GM12878 (cell line): ENCODE data around the gene NOTCH4. TPM values are rescaled to one million over a fixed set of nuclear protein-coding genes. Genes with fewer than 3 reads are reported as not detected.

Experiments
- ATAC-seq: fragments of 200-7000 bp; cut with Tn5 transposase; 3 replicates; pipeline ENCODE4 v1.9.1; 2020; ENCODE audit warnings: mild to moderate bottlenecking, moderate library complexity
- BruUV-seq: library from RNA; stranded (reverse); fragments of 400-500 nt; replicated peaks from 2 replicates; lab custom pipeline; 2021; lab: Mats Ljungman, UMichigan
- CTCF ChIA-PET: fragments of 300-600 bp; sonication (Branson Sonifier 250); formaldehyde crosslinking; extraction: SDS; loops from one replicate; lab custom pipeline; 2021; ENCODE audit warnings: inconsistent platforms; lab: Yijun Ruan, JAX
- POLR2A ChIA-PET: fragments of 350-600 bp; formaldehyde crosslinking; extraction: SDS; loops from one replicate; lab custom pipeline; 2021; ENCODE audit warnings: inconsistent platforms; lab: Charles Lee
- RAD21 ChIA-PET: fragments of 300-600 bp; sonication (Branson Sonifier 250); formaldehyde crosslinking; loops from one replicate; lab custom pipeline; 2023; ENCODE audit warnings: antibody characterized with exemption; ENCODE audit not compliant: unreplicated experiment; lab: Charles Lee
- SMC1A ChIA-PET: fragments of 300-600 bp; sonication (Branson Sonifier 250); formaldehyde crosslinking; loops from one replicate; lab custom pipeline; 2023; ENCODE audit not compliant: unreplicated experiment, uncharacterized antibody; lab: Charles Lee
- DNase-seq: peaks from one replicate; pipeline ENCODE4 v3.0.0-alpha.2; 2011; ENCODE audit warnings: low read depth, low spot score
- FAIRE-seq: peaks from 3 replicates; lab custom pipeline; 2011; peaks lifted over from hg19 to GRCh38; lab: Jason Lieb, UNC
- H2AFZ ChIP-seq: 2 replicates; pipeline ENCODE4 v1.6.0; 2011; ENCODE audit warnings: low read depth, low read length, control low read depth; ENCODE audit not compliant: control insufficient read depth
- H3K27ac ChIP-seq: 2 replicates; pipeline ENCODE4 v1.5.1; 2011; ENCODE audit warnings: control low read depth; ENCODE audit not compliant: control insufficient read depth, insufficient read depth
- H3K27me3 ChIP-seq, 2 experiments: replicated peaks in 1 of 2; 2 replicates each; pipeline versions ENCODE4 v1.6.0 to v1.6.1; 2011; ENCODE audit warnings: low read length in 1 of 2; ENCODE audit not compliant: control insufficient read depth in 2 of 2, insufficient read depth in 2 of 2
- H3K36me3 ChIP-seq, 2 experiments: 2 replicates each; pipeline ENCODE4 v1.5.1; 2011; ENCODE audit warnings: low read length in 1 of 2; ENCODE audit not compliant: control insufficient read depth in 2 of 2, insufficient read depth in 2 of 2
- H3K4me1 ChIP-seq: 2 replicates; pipeline ENCODE4 v1.6.1; 2011; ENCODE audit warnings: mild to moderate bottlenecking, low read length, moderate library complexity, mixed read lengths; ENCODE audit not compliant: control insufficient read depth, insufficient read depth
- H3K4me2 ChIP-seq: 2 replicates; pipeline ENCODE4 v1.6.0; 2011; ENCODE audit warnings: control low read depth; ENCODE audit not compliant: control insufficient read depth, insufficient read depth
- H3K4me3 ChIP-seq: fragments of 200-600 bp; sonication (generic); 2 replicates; pipeline ENCODE4 v1.5.1; 2016
- H3K79me2 ChIP-seq: 2 replicates; pipeline ENCODE4 v1.6.0; 2011; ENCODE audit warnings: low read length; ENCODE audit not compliant: control insufficient read depth, insufficient read depth
- H3K9ac ChIP-seq: 2 replicates; pipeline ENCODE4 v1.8.0; 2011; ENCODE audit warnings: low read length, control low read depth, mixed read lengths; ENCODE audit not compliant: control insufficient read depth, insufficient read depth
- H3K9me3 ChIP-seq: replicated peaks from 3 replicates; pipeline ENCODE4 v1.5.1; 2011; ENCODE audit warnings: mild to moderate bottlenecking, low read length; ENCODE audit not compliant: control insufficient read depth, insufficient read depth
- H4K20me1 ChIP-seq: 2 replicates; pipeline ENCODE4 v1.6.0; 2011; ENCODE audit not compliant: control insufficient read depth, insufficient read depth
- EED ChIP-seq: sonication (generic); IDR thresholded peaks from 2 replicates; pipeline ENCODE4 v1.6.1; 2016; ENCODE audit warnings: antibody characterized with exemption, low read depth
- IRF5 ChIP-seq: fragments of 450-650 bp; IDR thresholded peaks from 2 replicates; pipeline ENCODE4 v1.6.1; 2017; ENCODE audit warnings: borderline replicate concordance
- NRF1 ChIP-seq: conservative IDR thresholded peaks from 2 replicates; pipeline ENCODE4 v1.6.1; 2011; ENCODE audit warnings: mild to moderate bottlenecking, low read depth, low read length, improper control_type of control experiment
- PAX8 ChIP-seq: fragments of 450-650 bp; IDR thresholded peaks from 2 replicates; pipeline ENCODE4 v1.6.1; 2017; ENCODE audit warnings: mild to moderate bottlenecking, moderate library complexity
- SIX5 ChIP-seq: IDR thresholded peaks from 2 replicates; pipeline ENCODE4 v1.6.1; 2011; ENCODE audit warnings: mild to moderate bottlenecking, low read depth, low read length, moderate library complexity; ENCODE audit not compliant: severe bottlenecking
- STAT1 ChIP-seq: fragments of 450-650 bp; conservative IDR thresholded peaks from 2 replicates; pipeline ENCODE4 v1.6.1; 2014; ENCODE audit warnings: antibody characterized with exemption, mild to moderate bottlenecking
- TCF3 ChIP-seq: IDR thresholded peaks from 2 replicates; pipeline ENCODE4 v1.6.1; 2012; ENCODE audit warnings: low read depth, mild to moderate bottlenecking, low read length, borderline replicate concordance; ENCODE audit not compliant: insufficient read depth
- WRNIP1 ChIP-seq: IDR thresholded peaks from 2 replicates; pipeline ENCODE4 v1.6.1; 2011; ENCODE audit warnings: low read depth, low read length, improper control_type of control experiment, borderline replicate concordance
- ZNF274 ChIP-seq: IDR thresholded peaks from one replicate; pipeline ENCODE4 v1.8.0; 2011; ENCODE audit not compliant: insufficient read length, insufficient read depth
- WGBS: methylation state at CpG from one replicate; pipeline ENCODE4 v1.1.6; 2016; ENCODE audit warnings: low lambda C conversion rate; ENCODE audit not compliant: insufficient replicate concordance, insufficient coverage; ENCODE audit errors: missing lambda C conversion rate; 5-methylcytosine and 5-hydroxymethylcytosine counted together
- in situ Hi-C: fragments of 300-500 bp; cut with MboI; formaldehyde crosslinking; loops from 9 replicates; pipeline ENCODE4 v1.14.3; 2018; ENCODE audit warnings: mixed read lengths
- intact Hi-C: fragments of 100-400 bp; cut with micrococcal nuclease; formaldehyde crosslinking; loops from one replicate; pipeline ENCODE4 v1.14.2; 2022; ENCODE audit not compliant: unreplicated experiment
- polyA plus RNA-seq, 11 experiments: library from polyadenylated mRNA; depleted of rRNA in 4 of 11; unstranded in 6 of 11; stranded (reverse) in 5 of 11; fragments of >200 nt; fragmentation: Nextera tagmentation in 4 of 11; fragmentation: Illumina TruSeq in 1 of 11; extraction: Ambion mirVana in 4 of 11; extraction: Trizol in 1 of 11; gene quantifications; 1 replicate in 1 of 11; 2 replicates in 10 of 11; pipeline versions ENCODE4 v1.2.1 to v1.2.3, GENCODE V29; 2011 to 2016; ENCODE audit warnings: inconsistent platforms in 2 of 11, missing spikeins in 2 of 11, low read depth in 1 of 11
- total RNA-seq, 4 experiments: library from RNA; depleted of rRNA in 3 of 4; stranded (reverse); fragments of >200 nt in 3 of 4; fragmentation: Illumina TruSeq in 1 of 4; extraction: Trizol in 1 of 4; gene quantifications; 2 replicates each; pipeline versions ENCODE4 v1.2.1 to v1.2.3, GENCODE V29; 2013 to 2021
- TF ChIP-seq, protein P1 (sequence below): IDR thresholded peaks from 2 replicates; pipeline ENCODE4 v1.6.1; 2011; ENCODE audit warnings: low read depth, mild to moderate bottlenecking, low read length, moderate library complexity, borderline replicate concordance; ENCODE audit errors: extremely low read depth
- TF ChIP-seq, protein P2 (sequence below): fragments of 450-650 bp; IDR thresholded peaks from 2 replicates; pipeline ENCODE4 v1.6.1; 2017; ENCODE audit warnings: mild to moderate bottlenecking, low read depth, inconsistent platforms; ENCODE audit not compliant: poor library complexity, severe bottlenecking

NOTCH4 gene
- total and polyA plus RNA-seq, 10 of the 15 experiments (the other 5 are each of a cell fraction or from before 2014, with no cell fraction given), result 0.66 to 3.3 (median 1.4) TPM

DNA sequence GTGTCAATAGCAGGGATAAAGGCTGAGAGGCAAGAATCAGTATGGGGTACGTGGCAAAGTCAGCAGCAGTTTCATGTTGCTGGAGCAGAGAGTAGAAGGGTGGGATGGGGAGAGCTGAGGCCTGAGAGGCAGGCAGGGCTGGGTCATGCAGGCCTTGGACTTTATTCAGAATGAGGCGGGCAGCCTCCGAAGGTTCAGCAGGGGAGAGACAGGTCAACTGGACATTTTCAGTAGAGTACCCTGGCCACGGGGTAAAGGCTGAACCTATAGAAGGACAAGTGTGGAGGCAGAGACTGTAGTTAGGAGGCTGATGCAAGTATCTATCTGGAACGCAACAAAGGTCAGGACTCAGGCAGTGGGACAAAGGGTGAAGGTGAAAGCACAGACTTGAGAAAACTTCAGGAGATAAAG lies 13.7 kb downstream of the NOTCH4 start:
- Histone ChIP-seq H3K4me2 (no peak overlapping the region), H4K20me1 (no peaks in the 10 kb centered on the region), H3K36me3 (no peaks in the 10 kb centered on the region), H3K9me3 (no peaks in the 10 kb centered on the region), H3K9ac (no peak overlapping the region), H2AFZ (no peak overlapping the region), H3K27me3 (no peaks in the 10 kb centered on the region; a peak in 2 of 4 replicates), H3K4me3 (no peak overlapping the region), H3K27ac (no peak overlapping the region), H3K4me1 (no peaks in the 10 kb centered on the region), H3K79me2 (no peaks in the 10 kb centered on the region)
- in situ Hi-C loops, result no loop called here
- ChIA-PET RAD21 (no interaction called here), CTCF (interaction anchor here (1.2 kb wide), 1 partner anchor 587 kb away, joined by 4 read pairs; no protein-coding TSS in a partner anchor), SMC1A (no interaction called here), POLR2A (no interaction called here)
- no TSS peak for BruUV-seq
- DNase-seq, result no peak
- intact Hi-C loops, result no loop called here
- no peak for ATAC-seq
- FAIRE-seq, result no peak
- 47% methylated on average over 5 of the region's 5 CpGs for WGBS
- TF ChIP-seq IRF5 (no peak), WRNIP1 (no peak), ZNF274 (no peak), NRF1 (no peak), EED (no peak), SIX5 (no peak), STAT1 (no peak), PAX8 (no peak), TCF3 (no peak)
- TF ChIP-seq, protein P1, sequence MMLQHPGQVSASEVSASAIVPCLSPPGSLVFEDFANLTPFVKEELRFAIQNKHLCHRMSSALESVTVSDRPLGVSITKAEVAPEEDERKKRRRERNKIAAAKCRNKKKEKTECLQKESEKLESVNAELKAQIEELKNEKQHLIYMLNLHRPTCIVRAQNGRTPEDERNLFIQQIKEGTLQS, result no peak
- TF ChIP-seq, protein P2, sequence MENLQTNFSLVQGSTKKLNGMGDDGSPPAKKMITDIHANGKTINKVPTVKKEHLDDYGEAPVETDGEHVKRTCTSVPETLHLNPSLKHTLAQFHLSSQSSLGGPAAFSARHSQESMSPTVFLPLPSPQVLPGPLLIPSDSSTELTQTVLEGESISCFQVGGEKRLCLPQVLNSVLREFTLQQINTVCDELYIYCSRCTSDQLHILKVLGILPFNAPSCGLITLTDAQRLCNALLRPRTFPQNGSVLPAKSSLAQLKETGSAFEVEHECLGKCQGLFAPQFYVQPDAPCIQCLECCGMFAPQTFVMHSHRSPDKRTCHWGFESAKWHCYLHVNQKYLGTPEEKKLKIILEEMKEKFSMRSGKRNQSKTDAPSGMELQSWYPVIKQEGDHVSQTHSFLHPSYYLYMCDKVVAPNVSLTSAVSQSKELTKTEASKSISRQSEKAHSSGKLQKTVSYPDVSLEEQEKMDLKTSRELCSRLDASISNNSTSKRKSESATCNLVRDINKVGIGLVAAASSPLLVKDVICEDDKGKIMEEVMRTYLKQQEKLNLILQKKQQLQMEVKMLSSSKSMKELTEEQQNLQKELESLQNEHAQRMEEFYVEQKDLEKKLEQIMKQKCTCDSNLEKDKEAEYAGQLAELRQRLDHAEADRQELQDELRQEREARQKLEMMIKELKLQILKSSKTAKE, result no peak
- TF ChIP-seq, all 136 proteins: peak for 0
